IgD-negative memory B cell (primary cell): Measurements from ENCODE around the gene RESF1. TPM values are rescaled to one million over a fixed set of nuclear protein-coding genes. Genes with fewer than 3 reads are reported as not detected.

Source experiments
- H3K27ac Mint-ChIP-seq, 3 donors: one replicate each; pipeline ENCODE4 v1.8.0; 2020 to 2022; ENCODE audit warnings: mild to moderate bottlenecking in 3 of 3, mixed read lengths in 3 of 3, moderate library complexity in 1 of 3
- H3K27me3 Mint-ChIP-seq: one replicate; pipeline ENCODE4 v1.8.0; 2021; ENCODE audit warnings: mixed read lengths
- H3K36me3 Mint-ChIP-seq: one replicate; pipeline ENCODE4 v1.8.0; 2020; ENCODE audit warnings: mild to moderate bottlenecking, mixed read lengths
- H3K4me1 Mint-ChIP-seq, 3 donors: one replicate each; pipeline ENCODE4 v1.8.0; 2020 to 2022; ENCODE audit warnings: mixed read lengths in 3 of 3, mild to moderate bottlenecking in 1 of 3
- H3K4me3 Mint-ChIP-seq, 4 donors: one replicate each; pipeline ENCODE4 v1.8.0; 2020 to 2022; ENCODE audit warnings: mild to moderate bottlenecking in 4 of 4, mixed read lengths in 4 of 4, moderate library complexity in 3 of 4
- H3K9me3 Mint-ChIP-seq, 3 donors: one replicate each; pipeline ENCODE4 v1.8.0; 2020 to 2021; ENCODE audit warnings: mixed read lengths in 3 of 3, mild to moderate bottlenecking in 1 of 3
- polyA plus RNA-seq: library from polyadenylated mRNA; unstranded; fragments of 300-500 nt; fragmentation: Illumina TruSeq; gene quantifications from one replicate; pipeline ENCODE4 v1.2.3, GENCODE V29; 2021

Gene RESF1
- polyA plus RNA-seq, 1 donor from 2014 or later = 193 TPM

DNA sequence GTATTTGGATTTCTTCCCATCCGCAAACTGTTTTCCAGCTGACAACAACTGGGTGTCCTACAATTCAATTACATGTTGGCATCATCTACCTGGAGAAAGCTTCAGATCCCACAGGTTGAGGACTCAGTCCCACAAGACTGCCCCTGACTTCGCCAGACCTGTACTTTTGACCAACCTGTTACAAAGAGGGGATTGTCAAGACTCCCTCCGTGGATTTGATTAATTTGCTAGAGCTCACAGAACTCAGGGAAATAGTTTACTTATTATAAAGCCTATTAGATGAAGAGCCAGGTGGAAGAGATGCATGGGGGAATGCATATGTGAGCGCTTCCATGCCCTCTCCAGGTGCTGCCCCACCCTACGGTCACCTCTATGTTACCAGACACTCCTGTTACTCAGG, 14.6 kb downstream of the RESF1 start:
- H3K9me3 Mint-ChIP-seq = peaks cover 6 to 20% (median 6%) of the 10 kb centered on the region in 3 donors
- H3K27me3 Mint-ChIP-seq = no peaks in the 10 kb centered on the region
- peaks cover 51% of the 10 kb centered on the region for H3K36me3 Mint-ChIP-seq
- no peak overlapping the region for H3K4me3 Mint-ChIP-seq
- peaks cover 9 to 15% (median 14%) of the 10 kb centered on the region in 3 donors for H3K4me1 Mint-ChIP-seq
- H3K27ac Mint-ChIP-seq = peak overlapping the region in 1 of 3 donors; percentile 31

DNA sequence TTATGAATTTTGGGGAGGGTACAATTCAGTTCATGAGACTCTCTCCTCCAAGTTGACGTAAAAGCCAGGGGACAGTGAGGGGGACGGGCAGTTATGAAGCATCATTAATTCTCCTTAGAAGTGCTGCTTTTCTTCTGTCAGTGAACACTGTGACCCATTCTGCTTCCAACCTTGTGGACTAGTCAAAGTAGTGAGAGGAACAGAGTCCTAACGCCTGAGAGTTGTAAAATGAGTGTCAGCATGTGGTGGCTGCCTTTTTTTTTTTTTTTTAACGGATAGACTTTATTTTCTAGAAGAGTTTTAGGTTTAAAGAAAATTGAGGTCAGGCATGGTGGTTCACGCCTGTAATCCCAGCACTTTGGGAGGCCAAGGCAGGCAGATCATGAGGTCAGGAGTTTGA, 15.5 kb downstream of the RESF1 start:
- peaks cover 9 to 11% (median 10%) of the 10 kb centered on the region in 3 donors for H3K4me1 Mint-ChIP-seq
- no peak overlapping the region for H3K27ac Mint-ChIP-seq
- peaks cover 52% of the 10 kb centered on the region for H3K36me3 Mint-ChIP-seq
- no peaks in the 10 kb centered on the region for H3K27me3 Mint-ChIP-seq
- peak overlapping the region in 1 of 4 donors; percentile 36 for H3K4me3 Mint-ChIP-seq
- peaks cover 6 to 20% (median 8%) of the 10 kb centered on the region in 3 donors for H3K9me3 Mint-ChIP-seq

DNA sequence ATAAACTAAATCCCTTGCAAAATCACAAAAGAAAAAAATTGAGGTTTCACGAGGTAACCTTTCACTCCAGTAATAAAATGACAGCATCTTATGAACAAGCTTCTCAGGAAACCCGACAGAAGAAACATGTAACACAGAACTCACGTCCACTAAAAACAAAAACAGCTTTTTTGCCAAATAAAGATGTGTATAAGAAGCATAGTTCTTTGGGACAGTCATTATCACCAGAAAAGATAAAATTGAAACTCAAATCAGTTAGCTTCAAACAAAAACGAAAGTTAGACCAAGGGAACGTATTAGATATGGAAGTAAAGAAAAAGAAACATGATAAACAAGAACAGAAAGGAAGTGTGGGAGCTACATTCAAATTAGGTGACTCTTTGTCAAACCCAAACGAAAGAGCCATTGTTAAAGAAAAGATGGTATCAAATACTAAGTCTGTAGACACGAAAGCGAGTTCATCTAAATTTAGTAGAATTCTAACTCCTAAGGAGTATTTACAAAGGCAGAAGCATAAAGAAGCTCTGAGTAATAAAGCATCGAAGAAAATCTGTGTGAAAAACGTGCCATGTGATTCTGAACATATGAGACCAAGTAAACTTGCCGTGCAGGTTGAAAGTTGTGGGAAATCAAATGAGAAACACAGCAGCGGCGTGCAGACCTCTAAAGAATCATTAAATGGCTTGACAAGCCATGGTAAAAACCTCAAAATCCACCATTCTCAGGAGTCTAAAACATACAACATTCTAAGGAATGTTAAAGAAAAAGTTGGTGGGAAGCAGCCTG, 25.8 kb downstream of the RESF1 start:
- Mint-ChIP-seq H3K27me3 (no peaks in the 10 kb centered on the region), H3K4me1 (peaks cover 23 to 42% (median 33%) of the 10 kb centered on the region in 3 donors), H3K4me3 (peak overlapping the region in 2 of 4 donors; percentile 50 to 66), H3K9me3 (peaks cover 7 to 40% (median 25%) of the 10 kb centered on the region in 3 donors), H3K36me3 (peaks cover 26% of the 10 kb centered on the region), H3K27ac (peak overlapping the region; percentile 25 to 66 (median 32))

DNA sequence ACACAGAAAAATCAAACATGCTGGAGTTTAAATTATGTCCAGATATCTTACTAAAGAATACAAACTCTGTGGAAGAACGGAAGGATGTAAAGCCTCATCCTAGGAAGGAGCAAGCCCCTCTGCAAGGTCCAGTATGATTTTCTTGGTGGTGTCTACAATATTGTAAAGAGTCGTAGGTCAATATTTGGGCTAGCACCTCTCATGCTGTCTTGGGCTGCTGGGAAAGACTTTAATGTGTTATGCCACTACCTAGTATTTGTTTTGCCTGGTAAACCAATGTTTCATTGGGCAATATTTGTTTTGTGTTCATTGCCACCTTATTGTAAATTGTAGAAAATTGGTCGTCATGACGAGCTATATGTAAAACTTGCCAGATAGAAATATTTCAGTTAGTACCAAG, 26.6 kb downstream of the RESF1 start:
- peak overlapping the region in 1 of 3 donors; percentile 25 for H3K27ac Mint-ChIP-seq
- peaks cover 7 to 39% (median 24%) of the 10 kb centered on the region in 3 donors for H3K9me3 Mint-ChIP-seq
- H3K27me3 Mint-ChIP-seq = no peaks in the 10 kb centered on the region
- H3K4me3 Mint-ChIP-seq = no peak overlapping the region
- H3K4me1 Mint-ChIP-seq = peaks cover 25 to 42% (median 34%) of the 10 kb centered on the region in 3 donors
- peaks cover 27% of the 10 kb centered on the region for H3K36me3 Mint-ChIP-seq

DNA sequence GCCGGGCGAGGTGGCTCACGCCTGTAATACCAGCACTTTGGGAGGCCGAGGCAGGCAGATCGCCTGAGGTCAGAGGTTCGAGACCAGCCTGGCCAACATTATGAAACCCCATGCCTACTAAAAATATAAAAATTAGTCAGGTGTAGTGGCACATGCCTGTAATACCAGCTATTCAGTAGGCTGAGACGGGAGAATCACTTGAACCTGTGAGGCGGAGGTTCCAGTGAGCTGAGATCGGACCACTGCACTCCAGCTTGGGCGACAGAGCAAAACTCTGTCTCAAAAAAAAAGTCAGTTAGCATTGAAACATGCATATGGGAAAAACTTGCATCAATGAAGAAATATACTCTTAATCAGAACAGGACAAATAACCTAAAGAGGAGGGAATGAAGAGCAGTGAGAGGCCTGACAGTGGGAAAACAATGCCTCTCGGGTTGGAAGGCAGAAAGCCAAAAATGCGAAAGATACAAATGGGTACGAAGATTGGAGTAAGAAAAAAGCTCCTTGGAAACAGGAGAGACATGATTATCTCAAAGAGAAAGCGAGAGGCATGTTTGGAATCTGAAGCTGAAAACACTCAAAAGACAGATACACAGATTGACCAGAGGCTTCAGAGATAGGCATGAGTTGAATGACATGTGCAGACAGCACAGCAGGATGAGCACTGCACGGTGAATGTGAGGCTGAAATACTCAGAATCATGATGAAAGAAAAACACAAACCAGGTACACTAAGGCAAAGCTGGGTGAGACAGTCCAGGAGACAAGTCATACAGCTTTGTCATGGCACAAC, 30.6 kb downstream of the RESF1 start:
- peak overlapping the region in 1 of 4 donors; percentile 58 for H3K4me3 Mint-ChIP-seq
- H3K36me3 Mint-ChIP-seq = peaks cover 22% of the 10 kb centered on the region
- H3K27ac Mint-ChIP-seq = no peak overlapping the region
- no peaks in the 10 kb centered on the region for H3K27me3 Mint-ChIP-seq
- H3K4me1 Mint-ChIP-seq = peaks cover 12 to 26% (median 23%) of the 10 kb centered on the region in 3 donors
- H3K9me3 Mint-ChIP-seq = peaks cover 2 to 12% (median 9%) of the 10 kb centered on the region in 3 donors

DNA sequence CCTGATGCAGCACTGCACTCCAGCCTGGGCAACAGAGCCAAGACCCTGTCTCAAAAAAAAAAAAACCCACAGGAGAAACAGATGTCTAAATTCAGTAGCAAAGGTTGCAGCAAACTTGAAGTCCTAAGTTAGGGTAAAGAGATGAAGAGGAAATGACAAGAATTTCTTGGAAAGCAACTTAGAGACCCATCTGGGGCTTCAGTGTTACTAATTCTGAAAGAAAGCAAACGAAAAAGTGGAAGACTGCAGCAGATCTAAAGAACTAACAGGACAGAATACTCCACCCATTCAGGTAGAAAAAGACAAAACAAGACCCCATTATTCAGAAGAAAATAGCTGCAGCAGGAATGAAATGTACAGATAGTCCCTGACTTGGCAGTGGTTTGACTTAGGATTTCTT, 31.9 kb downstream of the RESF1 start:
- peaks cover 15% of the 10 kb centered on the region for H3K36me3 Mint-ChIP-seq
- no peak overlapping the region for H3K4me3 Mint-ChIP-seq

DNA sequence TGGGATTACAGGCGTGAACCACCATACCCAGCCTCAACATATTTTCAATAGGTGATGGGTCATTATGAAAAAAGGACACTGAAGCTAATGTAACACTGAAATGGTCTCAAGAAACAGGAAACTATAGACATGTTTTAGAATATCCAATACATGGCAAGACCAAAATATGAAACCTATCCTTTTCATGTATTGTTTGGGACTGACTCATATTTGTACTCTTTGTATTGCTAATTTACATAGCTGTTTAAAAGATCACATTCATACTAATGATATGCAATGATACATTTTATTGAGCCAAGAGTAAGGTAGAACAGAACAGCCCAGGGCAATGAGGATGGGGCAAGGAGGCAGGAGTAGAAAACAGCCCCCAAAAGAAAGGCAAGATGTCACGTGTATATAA, 32.6 kb downstream of the RESF1 start:
- Mint-ChIP-seq H3K27me3 (no peaks in the 10 kb centered on the region), H3K4me3 (no peak overlapping the region), H3K27ac (peak overlapping the region in 2 of 3 donors; percentile 47 to 60), H3K9me3 (no peaks in the 10 kb centered on the region), H3K4me1 (peaks cover 3 to 5% (median 5%) of the 10 kb centered on the region in 3 donors), H3K36me3 (peaks cover 15% of the 10 kb centered on the region)

More for the DNA sequence above, 31.9 kb downstream of the RESF1 start:
- Mint-ChIP-seq H3K27ac (peak overlapping the region in 2 of 3 donors; percentile 28 to 47), H3K27me3 (no peaks in the 10 kb centered on the region), H3K4me1 (peaks cover 3 to 12% (median 11%) of the 10 kb centered on the region in 3 donors), H3K9me3 (peaks cover 0 to 4% (median 2%) of the 10 kb centered on the region in 3 donors)

DNA sequence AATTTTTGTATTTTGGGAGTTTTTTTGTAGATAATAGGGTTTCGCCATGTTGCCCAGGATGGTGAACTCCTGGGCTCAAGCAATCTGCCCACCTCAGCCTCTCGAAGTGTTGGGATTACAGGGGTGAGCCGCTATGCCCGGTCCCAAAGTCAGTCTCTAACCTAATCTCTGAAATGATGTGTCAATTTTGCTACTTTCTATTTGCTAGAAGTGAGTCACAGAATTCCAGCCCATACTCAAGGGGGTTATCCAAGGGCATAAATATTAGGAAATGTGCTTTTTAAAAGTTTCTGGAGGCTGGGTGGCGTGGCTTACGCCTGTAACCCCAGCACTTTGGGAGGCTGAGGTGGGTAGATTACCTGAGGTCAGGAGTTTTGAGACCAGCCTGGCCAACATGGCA, 40.5 kb downstream of the RESF1 start:
- no peaks in the 10 kb centered on the region for H3K9me3 Mint-ChIP-seq
- peaks cover 0 to 5% (median 2%) of the 10 kb centered on the region in 3 donors for H3K4me1 Mint-ChIP-seq
- H3K36me3 Mint-ChIP-seq = peaks cover 5% of the 10 kb centered on the region
- H3K27ac Mint-ChIP-seq = peak overlapping the region in 1 of 3 donors; percentile 43
- no peak overlapping the region for H3K4me3 Mint-ChIP-seq
- no peaks in the 10 kb centered on the region for H3K27me3 Mint-ChIP-seq

DNA sequence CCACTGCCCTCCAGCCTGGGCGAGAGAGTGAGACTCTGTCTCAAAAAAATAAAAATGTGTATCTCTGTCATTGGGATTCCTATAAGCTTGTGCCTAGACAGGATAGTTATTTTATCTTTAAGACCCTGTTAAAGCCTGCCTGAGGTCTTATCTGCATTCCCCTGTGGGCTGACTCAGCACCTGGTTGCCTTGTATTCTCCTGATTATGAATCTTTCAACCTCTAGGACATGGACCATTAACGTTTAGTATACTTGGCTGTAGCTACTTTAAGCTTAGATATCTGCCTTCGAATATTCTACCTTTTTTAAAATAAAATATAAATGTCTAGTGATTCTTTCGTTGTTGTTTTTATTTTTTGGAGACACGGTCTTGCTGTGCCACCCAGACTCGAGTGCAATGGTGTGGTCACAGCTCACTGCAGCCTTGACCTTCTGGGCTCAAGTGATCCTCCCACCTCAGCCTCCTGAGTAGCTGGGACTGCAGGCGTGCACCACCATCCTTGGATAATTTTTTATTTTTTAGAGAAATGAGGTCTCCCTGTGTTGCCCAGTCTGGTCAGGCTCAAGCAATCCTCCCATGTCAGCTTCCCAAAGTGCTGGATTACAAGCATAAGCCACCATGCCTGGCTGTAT, 41.3 kb downstream of the RESF1 start:
- H3K27me3 Mint-ChIP-seq = no peaks in the 10 kb centered on the region
- H3K36me3 Mint-ChIP-seq = peaks cover 5% of the 10 kb centered on the region
- no peak overlapping the region for H3K4me3 Mint-ChIP-seq
- H3K9me3 Mint-ChIP-seq = no peaks in the 10 kb centered on the region
- peaks cover 0 to 5% (median 3%) of the 10 kb centered on the region in 3 donors for H3K4me1 Mint-ChIP-seq
- peak overlapping the region in 1 of 3 donors; percentile 23 for H3K27ac Mint-ChIP-seq

DNA sequence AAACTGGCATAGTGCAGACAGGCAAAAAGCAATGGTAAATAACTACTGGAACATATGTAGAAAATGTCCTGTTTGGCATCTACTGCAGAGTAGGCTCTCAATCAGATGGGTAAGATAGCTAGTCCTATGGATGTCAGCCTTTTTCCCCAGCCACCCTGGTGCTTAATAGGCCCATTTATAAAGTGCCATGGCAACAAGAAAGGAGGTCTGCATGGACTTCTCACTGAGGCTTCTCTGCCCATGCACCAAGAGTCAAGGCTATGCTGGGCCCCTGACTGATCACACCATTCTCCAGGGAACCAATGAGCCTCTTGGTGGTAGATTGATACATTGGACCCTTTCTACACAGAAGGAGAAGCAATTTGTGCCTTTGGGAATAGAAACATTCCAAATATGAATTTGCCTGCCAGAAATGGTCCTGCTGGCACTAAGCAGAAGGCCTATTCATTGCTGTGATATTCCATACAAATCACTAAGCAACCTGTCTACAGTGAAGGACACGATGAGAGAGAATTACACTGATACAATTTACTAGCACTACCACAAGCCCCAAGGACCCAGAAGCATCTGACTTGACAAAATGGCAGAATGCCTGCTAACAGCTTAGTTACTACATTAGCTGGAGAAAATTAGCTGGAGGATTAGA, 43.8 kb downstream of the RESF1 start:
- H3K36me3 Mint-ChIP-seq = peaks cover 10% of the 10 kb centered on the region
- no peaks in the 10 kb centered on the region for H3K9me3 Mint-ChIP-seq
- no peaks in the 10 kb centered on the region for H3K27me3 Mint-ChIP-seq
- H3K4me1 Mint-ChIP-seq = peaks cover 0 to 5% (median 5%) of the 10 kb centered on the region in 3 donors
- no peak overlapping the region for H3K4me3 Mint-ChIP-seq
- peak overlapping the region; percentile 2 to 78 (median 16) for H3K27ac Mint-ChIP-seq

DNA sequence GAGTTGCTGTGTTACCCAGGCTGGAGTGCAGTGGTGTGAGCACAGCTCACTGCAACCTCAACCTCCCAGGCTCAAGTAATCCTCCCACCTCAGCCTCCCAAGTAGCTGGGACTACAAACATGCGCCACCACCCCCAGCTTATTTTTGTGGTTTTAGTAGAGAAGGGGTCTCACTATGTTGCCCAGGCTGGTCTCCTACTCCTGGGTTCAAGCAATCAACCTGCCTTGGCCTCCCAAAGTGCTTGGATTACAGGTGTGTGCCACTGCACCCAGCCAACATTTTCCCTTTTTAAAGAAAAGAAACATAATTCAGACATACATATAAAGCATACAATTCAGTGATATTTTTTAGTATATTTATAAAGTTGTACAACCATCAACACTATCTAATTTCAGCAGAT, 44.4 kb downstream of the RESF1 start:
- H3K4me3 Mint-ChIP-seq = no peak overlapping the region
- peak overlapping the region in 1 of 3 donors; percentile 16 for H3K27ac Mint-ChIP-seq
- H3K4me1 Mint-ChIP-seq = peaks cover 0 to 5% (median 5%) of the 10 kb centered on the region in 3 donors
- H3K27me3 Mint-ChIP-seq = no peaks in the 10 kb centered on the region
- H3K36me3 Mint-ChIP-seq = peaks cover 12% of the 10 kb centered on the region
- H3K9me3 Mint-ChIP-seq = no peaks in the 10 kb centered on the region

DNA sequence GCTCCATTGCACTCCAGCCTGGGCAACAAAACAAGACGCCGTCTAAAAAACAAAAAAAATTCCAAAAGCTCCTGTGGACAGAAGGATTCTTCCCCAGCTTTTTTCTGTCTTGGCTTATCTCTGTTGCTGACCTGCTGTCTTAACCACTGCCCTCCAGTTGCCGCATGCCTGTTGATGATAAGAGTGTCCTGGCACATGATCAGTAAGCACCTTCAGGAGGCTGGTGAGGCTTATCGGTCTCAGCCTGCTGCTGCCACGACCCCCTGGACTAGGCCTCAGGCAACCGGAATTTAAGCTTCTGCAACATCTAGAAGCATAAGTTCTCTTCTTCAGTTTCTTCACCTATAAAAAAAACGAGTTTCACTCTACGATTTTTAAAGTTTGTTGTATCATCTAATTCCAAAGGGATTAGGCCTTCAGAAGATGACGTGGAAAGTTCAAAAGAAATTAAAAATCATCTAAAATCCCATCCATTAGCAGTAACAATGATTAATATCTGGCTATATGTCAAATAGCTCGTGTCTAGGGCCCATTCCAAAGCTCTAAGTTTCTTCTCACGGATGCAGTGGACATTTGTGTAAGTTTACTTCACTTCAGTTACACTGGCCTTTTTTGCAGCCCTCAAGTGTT, 46.4 kb downstream of the RESF1 start:
- H3K9me3 Mint-ChIP-seq = no peaks in the 10 kb centered on the region
- H3K4me3 Mint-ChIP-seq = no peak overlapping the region
- H3K27ac Mint-ChIP-seq = no peak overlapping the region
- H3K4me1 Mint-ChIP-seq = peaks cover 0 to 5% (median 5%) of the 10 kb centered on the region in 3 donors
- H3K36me3 Mint-ChIP-seq = peaks cover 10% of the 10 kb centered on the region
- no peaks in the 10 kb centered on the region for H3K27me3 Mint-ChIP-seq
